Gastrocnemius medialis (tissue), 4 donors: ENCODE data around the gene USP37.

Source experiments
- CTCF ChIP-seq, 5 experiments: fragments of 450-650 bp in 3 of 5; fragments of 200-600 bp in 2 of 5; sonication (generic) in 2 of 5; IDR thresholded peaks in 4 of 5; conservative IDR thresholded peaks in 1 of 5; 1 replicate in 4 of 5; 2 replicates in 1 of 5; pipeline ENCODE4 v1.5.1; 2016 to 2019; ENCODE audit warnings: antibody characterized with exemption in 5 of 5, mild to moderate bottlenecking in 3 of 5, moderate library complexity in 3 of 5
- POLR2A ChIP-seq, 2 donors: fragments of 450-650 bp; IDR thresholded peaks; one replicate each; pipeline ENCODE4 v1.6.1; 2017; ENCODE audit warnings: antibody characterized with exemption in 2 of 2, mild to moderate bottlenecking in 2 of 2, moderate library complexity in 2 of 2

GRCh38 chr2:218615868-218616315 is 47.7 kb upstream of the USP37 start:
- TF ChIP-seq CTCF (IDR thresholded peaks at IDR 0.05 in 4 of 5, conservative IDR thresholded peaks at IDR 0.05 in 1 of 5) (no peak), POLR2A (IDR thresholded peaks at IDR 0.05) (no peak)
